Measurements from ENCODE around the gene TCOF1. TPM values are rescaled to one million over a fixed set of nuclear protein-coding genes. Genes with fewer than 3 reads are reported as not detected.

TCOF1 gene
- total and polyA plus RNA-seq, 5 experiments from 2014 or later, result 1.8 to 64.6 (median 24.7) TPM

- DNase-seq (peak; percentile 79 to 94 (median 88)), ATAC-seq (peak; percentile 98 to 99)
- Mint-ChIP-seq H3K27me3 (no peaks in the 10 kb centered on the region), H3K27ac (peak overlapping the region; percentile 30 to 93 (median 78)), H3K4me1 (peaks cover 7 to 23% (median 9%) of the 10 kb centered on the region in 4 donors), H3K36me3 (peaks cover 0 to 7% (median 0%) of the 10 kb centered on the region in 3 donors), H3K4me3 (peak overlapping the region in 5 of 10 donors; percentile 12 to 59 (median 50)), H3K9me3 (no peaks in the 10 kb centered on the region)
- POLR2A ChIA-PET, result interaction anchor here (1.0 to 1.4 kb wide), 6 partner anchors 10 to 37 kb away, joined by 3 to 11 read pairs (median 3); partner anchors contain the start of gene RPS14
These were observed 78.7 kb downstream of the TCOF1 start for GRCh38 chr5:150436141-150436680.

GRCh38 chr5:150438873-150439546 lies 81.5 kb downstream of the TCOF1 start:
- H3K4me1 Mint-ChIP-seq, result peaks cover 9 to 15% (median 12%) of the 10 kb centered on the region in 4 donors
- H3K27me3 Mint-ChIP-seq, result no peaks in the 10 kb centered on the region
- DNase-seq, result no peak
- peak overlapping the region in 1 of 10 donors; percentile 22 for H3K27ac Mint-ChIP-seq
- H3K4me3 Mint-ChIP-seq, result no peak overlapping the region
- H3K9me3 Mint-ChIP-seq, result no peaks in the 10 kb centered on the region
- POLR2A ChIA-PET, result interaction anchor here (0.7 kb wide), 3 partner anchors 33 to 448 kb away, joined by 3 to 5 read pairs (median 4); no protein-coding TSS in a partner anchor
- ATAC-seq, result no peak
- peaks cover 0 to 29% (median 0%) of the 10 kb centered on the region in 3 donors for H3K36me3 Mint-ChIP-seq

GRCh38 chr5:150440948-150441812 lies 83.7 kb downstream of the TCOF1 start:
- Mint-ChIP-seq H3K27me3 (no peaks in the 10 kb centered on the region), H3K4me3 (peak overlapping the region in 2 of 10 donors; percentile 5 to 28), H3K4me1 (peaks cover 7 to 17% (median 13%) of the 10 kb centered on the region in 4 donors), H3K27ac (peak overlapping the region in 4 of 10 donors; percentile 51 to 80 (median 63)), H3K9me3 (no peaks in the 10 kb centered on the region), H3K36me3 (peaks cover 2 to 51% (median 4%) of the 10 kb centered on the region in 3 donors)
- no peak for ATAC-seq
- POLR2A ChIA-PET, result no interaction called here
- DNase-seq, result no peak

- H3K4me1 Mint-ChIP-seq, result peaks cover 9 to 22% (median 18%) of the 10 kb centered on the region in 4 donors
- H3K27me3 Mint-ChIP-seq, result no peaks in the 10 kb centered on the region
- H3K36me3 Mint-ChIP-seq, result peaks cover 4 to 60% (median 7%) of the 10 kb centered on the region in 3 donors
- ATAC-seq, result peak in 1 of 2 donors; percentile 31
- DNase-seq, result no peak
- H3K27ac Mint-ChIP-seq, result peak overlapping the region in 5 of 10 donors; percentile 15 to 53 (median 47)
- no peaks in the 10 kb centered on the region for H3K9me3 Mint-ChIP-seq
- POLR2A ChIA-PET, result no interaction called here
- no peak overlapping the region for H3K4me3 Mint-ChIP-seq
These were observed 84.6 kb downstream of the TCOF1 start for GRCh38 chr5:150441813-150442698.

- Mint-ChIP-seq H3K27ac (peak overlapping the region in 2 of 10 donors; percentile 41 to 81), H3K4me3 (no peak overlapping the region), H3K36me3 (peaks cover 6 to 66% (median 11%) of the 10 kb centered on the region in 3 donors), H3K27me3 (no peaks in the 10 kb centered on the region), H3K9me3 (no peaks in the 10 kb centered on the region), H3K4me1 (peaks cover 10 to 27% (median 24%) of the 10 kb centered on the region in 4 donors)
- ATAC-seq (no peak), DNase-seq (no peak)
- POLR2A ChIA-PET, result no interaction called here
These were observed 85.2 kb downstream of the TCOF1 start for GRCh38 chr5:150442699-150443080.

- H3K27ac Mint-ChIP-seq, result peak overlapping the region in 4 of 10 donors; percentile 13 to 81 (median 65)
- POLR2A ChIA-PET, result no interaction called here
- H3K4me1 Mint-ChIP-seq, result peaks cover 18 to 34% (median 32%) of the 10 kb centered on the region in 4 donors
- no peaks in the 10 kb centered on the region for H3K9me3 Mint-ChIP-seq
- no peak for DNase-seq
- no peak overlapping the region for H3K4me3 Mint-ChIP-seq
- ATAC-seq, result peak; percentile 36 to 39
- H3K27me3 Mint-ChIP-seq, result no peaks in the 10 kb centered on the region
- peaks cover 13 to 73% (median 14%) of the 10 kb centered on the region in 3 donors for H3K36me3 Mint-ChIP-seq
These were observed 86.0 kb downstream of the TCOF1 start for GRCh38 chr5:150443242-150444075.

GRCh38 chr5:150444770-150445169 lies 87.3 kb downstream of the TCOF1 start:
- H3K4me3 Mint-ChIP-seq, result peak overlapping the region in 1 of 10 donors; percentile 62
- H3K4me1 Mint-ChIP-seq, result peaks cover 21 to 43% (median 38%) of the 10 kb centered on the region in 4 donors
- H3K36me3 Mint-ChIP-seq, result peaks cover 14 to 79% (median 20%) of the 10 kb centered on the region in 3 donors
- H3K9me3 Mint-ChIP-seq, result no peaks in the 10 kb centered on the region
- H3K27me3 Mint-ChIP-seq, result no peaks in the 10 kb centered on the region
- DNase-seq, result no peak
- H3K27ac Mint-ChIP-seq, result peak overlapping the region in 3 of 10 donors; percentile 21 to 74 (median 52)
- POLR2A ChIA-PET, result no interaction called here
- ATAC-seq, result no peak

- H3K4me1 Mint-ChIP-seq, result peaks cover 18 to 46% (median 39%) of the 10 kb centered on the region in 4 donors
These were observed 88.6 kb downstream of the TCOF1 start for GRCh38 chr5:150446088-150446487.

GRCh38 chr5:150446583-150446982 lies 89.1 kb downstream of the TCOF1 start:
- peak overlapping the region; percentile 21 to 100 (median 77) for H3K27ac Mint-ChIP-seq
- peak overlapping the region in 3 of 10 donors; percentile 7 to 57 (median 41) for H3K4me3 Mint-ChIP-seq
- ATAC-seq (no peak), DNase-seq (no peak)
- peaks cover 0 to 1% (median 0%) of the 10 kb centered on the region in 9 donors for H3K9me3 Mint-ChIP-seq
- H3K36me3 Mint-ChIP-seq, result peaks cover 14 to 70% (median 20%) of the 10 kb centered on the region in 3 donors
- H3K4me1 Mint-ChIP-seq, result peaks cover 16 to 46% (median 39%) of the 10 kb centered on the region in 4 donors
- no peaks in the 10 kb centered on the region for H3K27me3 Mint-ChIP-seq
- POLR2A ChIA-PET, result interaction anchor here (0.8 to 1.0 kb wide), 2 partner anchors 10 to 34 kb away, joined by 3 to 4 read pairs; partner anchors contain the start of gene CD74

More at GRCh38 chr5:150446088-150446487, 88.6 kb downstream of the TCOF1 start:
- Mint-ChIP-seq H3K9me3 (peaks cover 0 to 1% (median 0%) of the 10 kb centered on the region in 9 donors), H3K36me3 (peaks cover 14 to 73% (median 20%) of the 10 kb centered on the region in 3 donors), H3K4me3 (peak overlapping the region in 2 of 10 donors; percentile 24 to 41), H3K27me3 (no peaks in the 10 kb centered on the region), H3K27ac (peak overlapping the region in 8 of 10 donors; percentile 32 to 100 (median 64))
- DNase-seq (no peak), ATAC-seq (no peak)
- POLR2A ChIA-PET, result interaction anchor here (0.6 to 1.0 kb wide), 3 partner anchors 9 to 36 kb away, joined by 3 to 4 read pairs (median 3); partner anchors contain the start of gene CD74

- no peak for ATAC-seq
- H3K4me3 Mint-ChIP-seq, result peak overlapping the region in 8 of 10 donors; percentile 8 to 100 (median 95)
- peaks cover 0 to 1% (median 0%) of the 10 kb centered on the region in 9 donors for H3K9me3 Mint-ChIP-seq
- H3K27me3 Mint-ChIP-seq, result no peaks in the 10 kb centered on the region
- POLR2A ChIA-PET, result interaction anchor here (1.1 kb wide), 1 partner anchor 27 kb away, joined by 3 read pairs; no protein-coding TSS in a partner anchor
- peaks cover 14 to 65% (median 20%) of the 10 kb centered on the region in 3 donors for H3K36me3 Mint-ChIP-seq
- DNase-seq, result no peak
- peak overlapping the region; percentile 74 to 100 (median 100) for H3K27ac Mint-ChIP-seq
- peaks cover 16 to 46% (median 39%) of the 10 kb centered on the region in 4 donors for H3K4me1 Mint-ChIP-seq
These were observed 89.7 kb downstream of the TCOF1 start for GRCh38 chr5:150447188-150447587.

Measured in naive thymus-derived CD8-positive, alpha-beta T cell (primary cell).